GM21737 (cell line): ENCODE measurements around the gene GAS2L2.

Experiments
- ATAC-seq: cut with Tn5 transposase; IDR thresholded peaks from one replicate; pipeline ENCODE4 v1.9.1; 2021; ENCODE audit warnings: mild to moderate bottlenecking, moderate library complexity; ENCODE audit not compliant: unreplicated experiment

GAS2L2 gene

GRCh38 chr17:35748341-35748841, 4.6 kb downstream of the GAS2L2 start:
- ATAC-seq = no peak

GRCh38 chr17:35747540-35748017, 5.5 kb downstream of the GAS2L2 start:
- ATAC-seq = no peak

GRCh38 chr17:35745749-35746320, 7.2 kb downstream of the GAS2L2 start:
- no peak for ATAC-seq

GRCh38 chr17:35745246-35745645, 7.8 kb downstream of the GAS2L2 start:
- no peak for ATAC-seq

- no peak for ATAC-seq
Observed at GRCh38 chr17:35744830-35745229, 8.2 kb downstream of the GAS2L2 start.

- no peak for ATAC-seq
Observed at GRCh38 chr17:35743626-35744328, 9.3 kb downstream of the GAS2L2 start.

- no peak for ATAC-seq
Observed at GRCh38 chr17:35742896-35743477, 10.1 kb downstream of the GAS2L2 start.

GRCh38 chr17:35742496-35742895, 10.5 kb downstream of the GAS2L2 start:
- ATAC-seq = no peak

- no peak for ATAC-seq
Observed at GRCh38 chr17:35740997-35741931, 11.8 kb downstream of the GAS2L2 start.

- ATAC-seq = no peak
Observed at GRCh38 chr17:35740216-35740615, 12.8 kb downstream of the GAS2L2 start.

- ATAC-seq = no peak
Observed at GRCh38 chr17:35738519-35739133, 14.4 kb downstream of the GAS2L2 start.

GRCh38 chr17:35736236-35736635, 16.8 kb downstream of the GAS2L2 start:
- ATAC-seq = no peak

GRCh38 chr17:35735036-35735805, 17.8 kb downstream of the GAS2L2 start:
- ATAC-seq = no peak

- no peak for ATAC-seq
Observed at GRCh38 chr17:35734396-35734795, 18.6 kb downstream of the GAS2L2 start.

GRCh38 chr17:35733366-35733765, 19.7 kb downstream of the GAS2L2 start:
- ATAC-seq = no peak

GRCh38 chr17:35732806-35733136, 20.3 kb downstream of the GAS2L2 start:
- ATAC-seq = no peak

- ATAC-seq = no peak
Observed at GRCh38 chr17:35731917-35732805, 20.9 kb downstream of the GAS2L2 start.

- no peak for ATAC-seq
Observed at GRCh38 chr17:35731239-35731916, 21.7 kb downstream of the GAS2L2 start, which contains the start of gene RASL10B. Gene RASL10B (plus strand): TSS chr17:35731639. CDS start chr17:35735185, 3,546 bp downstream.
